Amniotic epithelial cell (primary cell): ENCODE data around the gene SLC35C1.
"Not testable (repeated sequence)": the region's sequence is repeated elsewhere in the genome, so short reads cannot be mapped to it uniquely, and the experiment has no call there.

Source experiments
- DNase-seq: peaks from one replicate; pipeline ENCODE4 v3.0.0-alpha.2; 2010; ENCODE audit warnings: low read depth

The SLC35C1 gene

GRCh38 chr11:45811109-45811435, 6.1 kb downstream of the SLC35C1 start:
- DNase-seq = no peak

- no peak for DNase-seq
Observed at GRCh38 chr11:45811571-45812290, 6.8 kb downstream of the SLC35C1 start.

- DNase-seq = no peak
Observed at GRCh38 chr11:45812581-45813548, 7.9 kb downstream of the SLC35C1 start.

GRCh38 chr11:45815747-45816146, 10.8 kb downstream of the SLC35C1 start:
- DNase-seq = peak; percentile 47

- DNase-seq = no peak
Observed at GRCh38 chr11:45816614-45817013, 11.7 kb downstream of the SLC35C1 start.

- DNase-seq = no peak
Observed at GRCh38 chr11:45817191-45817590, 12.2 kb downstream of the SLC35C1 start.

- DNase-seq = no peak
Observed at GRCh38 chr11:45818961-45819605, 14.1 kb downstream of the SLC35C1 start.

GRCh38 chr11:45820211-45820857, 15.4 kb downstream of the SLC35C1 start:
- peak; percentile 57 for DNase-seq

- DNase-seq = peak; percentile 18
Observed at GRCh38 chr11:45826492-45826891, 21.5 kb downstream of the SLC35C1 start.

GRCh38 chr11:45827123-45827522, 22.2 kb downstream of the SLC35C1 start:
- no peak for DNase-seq

GRCh38 chr11:45828996-45829395, 24.0 kb downstream of the SLC35C1 start:
- DNase-seq = no peak

- DNase-seq = no peak
Observed at GRCh38 chr11:45830596-45830995, 25.6 kb downstream of the SLC35C1 start.

GRCh38 chr11:45832811-45833441, 28.0 kb downstream of the SLC35C1 start:
- peak; percentile 42 for DNase-seq

GRCh38 chr11:45833761-45834160, 28.8 kb downstream of the SLC35C1 start:
- no peak for DNase-seq

GRCh38 chr11:45834298-45834756, 29.4 kb downstream of the SLC35C1 start:
- no peak for DNase-seq

- no peak for DNase-seq
Observed at GRCh38 chr11:45839204-45839603, 34.3 kb downstream of the SLC35C1 start.

- not testable (repeated sequence) for DNase-seq
Observed at GRCh38 chr11:45840251-45840650, 35.3 kb downstream of the SLC35C1 start.

GRCh38 chr11:45843158-45843924, 38.4 kb downstream of the SLC35C1 start:
- peak; percentile 76 for DNase-seq

GRCh38 chr11:45844822-45845578, 40.1 kb downstream of the SLC35C1 start:
- DNase-seq = no peak

- no peak for DNase-seq
Observed at GRCh38 chr11:45846174-45846675, 41.3 kb downstream of the SLC35C1 start.
